ENCODE results near the gene LGSN. TPM values are rescaled to one million over a fixed set of nuclear protein-coding genes. Genes with fewer than 3 reads are reported as not detected.
A peak's percentile ranks its signal among the peaks of the same experiment; 100 is the strongest.
"Not testable (repeated sequence)": the region's sequence is repeated elsewhere in the genome, so short reads cannot be mapped to it uniquely, and the experiment has no call there.

The LGSN gene
- total RNA-seq, 2 experiments from 2014 or later, result not detected

DNA sequence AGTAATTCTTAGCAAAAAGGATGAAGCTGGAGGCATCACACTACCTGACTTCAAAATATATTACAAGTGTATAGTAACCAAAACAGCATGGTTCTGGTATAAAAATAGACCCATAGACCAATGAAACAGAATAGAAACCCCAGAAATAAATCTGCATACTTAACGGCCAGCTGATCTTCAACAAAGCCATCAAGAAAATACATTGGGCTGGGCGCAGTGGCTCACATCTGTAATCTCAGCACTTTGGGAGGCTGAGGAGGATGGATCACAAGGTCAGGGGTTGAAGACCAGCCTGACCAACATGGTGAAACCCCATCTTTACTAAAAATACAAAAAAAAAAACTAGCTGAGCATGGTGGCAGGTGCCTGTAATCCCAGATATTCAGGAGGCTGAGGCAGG is 14.9 kb upstream of the LGSN start:
- H3K4me1 Mint-ChIP-seq; CTCF ChIA-PET; DNase-seq; H3K9me3 Mint-ChIP-seq; POLR2A ChIA-PET; H3K27me3 Mint-ChIP-seq; H3K4me3 Mint-ChIP-seq; H3K36me3 Mint-ChIP-seq (ENCODE audit: low read depth); H3K27ac Mint-ChIP-seq: not testable (repeated sequence)

DNA sequence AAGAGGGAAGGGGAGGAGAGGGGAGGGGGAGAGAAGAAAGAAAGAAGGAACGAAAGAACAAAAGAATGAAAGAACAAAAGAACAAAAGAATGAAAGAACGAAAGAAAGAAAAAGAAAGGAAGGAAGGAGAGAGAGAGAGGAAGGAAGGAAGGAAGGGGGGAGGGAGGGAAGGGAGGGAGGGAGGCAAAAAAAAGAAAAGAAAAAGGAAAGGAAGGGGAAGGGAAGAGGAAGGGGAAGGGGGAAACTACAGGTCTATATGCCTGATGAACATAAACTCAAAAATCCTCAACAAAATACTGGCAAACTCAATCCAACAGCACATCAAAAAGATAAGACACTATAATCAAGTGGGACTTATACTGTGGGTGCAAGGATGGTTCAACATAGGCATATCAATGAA is 13.7 kb upstream of the LGSN start:
- H3K4me3 Mint-ChIP-seq, result no peak overlapping the region
- CTCF ChIA-PET, result no interaction called here
- H3K27me3 Mint-ChIP-seq, result no peaks in the 10 kb centered on the region
- POLR2A ChIA-PET, result no interaction called here
- H3K9me3 Mint-ChIP-seq, result peaks cover 2% of the 10 kb centered on the region
- H3K4me1 Mint-ChIP-seq, result no peaks in the 10 kb centered on the region
- no peak for DNase-seq
- H3K36me3 Mint-ChIP-seq (ENCODE audit: low read depth), result no peaks in the 10 kb centered on the region
- H3K27ac Mint-ChIP-seq, result peak overlapping the region; percentile 46

- H3K4me1 Mint-ChIP-seq; CTCF ChIA-PET; H3K27me3 Mint-ChIP-seq; DNase-seq; H3K4me3 Mint-ChIP-seq; H3K27ac Mint-ChIP-seq; H3K9me3 Mint-ChIP-seq; H3K36me3 Mint-ChIP-seq (ENCODE audit: low read depth); POLR2A ChIA-PET: not testable (repeated sequence)
Observed at GRCh38 chr6:63326630-63327029, 6.8 kb upstream of the LGSN start.

GRCh38 chr6:63322981-63323380 is 3.2 kb upstream of the LGSN start:
- Mint-ChIP-seq H3K36me3 (ENCODE audit: low read depth) (no peaks in the 10 kb centered on the region), H3K4me3 (no peak overlapping the region), H3K9me3 (no peaks in the 10 kb centered on the region), H3K27ac (no peak overlapping the region), H3K4me1 (no peaks in the 10 kb centered on the region), H3K27me3 (no peaks in the 10 kb centered on the region)
- ChIA-PET POLR2A (no interaction called here), CTCF (interaction anchor here (1.0 kb wide), 1 partner anchor 484 kb away, joined by 4 read pairs; no protein-coding TSS in a partner anchor)
- DNase-seq, result no peak

DNA sequence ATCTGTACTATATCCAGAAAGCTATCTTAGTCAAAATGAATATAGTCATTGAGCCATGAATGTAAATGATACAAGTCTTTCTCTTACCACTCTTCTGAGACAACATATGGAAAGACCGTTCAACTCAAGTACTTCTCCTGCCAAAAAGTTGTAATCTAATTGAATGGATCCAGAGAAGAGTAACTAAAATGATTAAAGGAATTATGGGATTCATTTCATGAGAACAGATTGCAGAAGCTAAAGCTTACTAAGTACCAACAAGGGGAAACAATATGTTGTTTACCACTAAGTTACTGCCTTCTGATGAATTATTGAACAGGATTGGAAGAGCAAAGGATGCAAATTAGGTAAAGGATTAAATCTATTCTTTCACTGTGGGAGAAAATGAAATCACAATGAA is 2.0 kb upstream of the LGSN start:
- no peaks in the 10 kb centered on the region for H3K27me3 Mint-ChIP-seq
- H3K36me3 Mint-ChIP-seq (ENCODE audit: low read depth), result no peaks in the 10 kb centered on the region
- no peaks in the 10 kb centered on the region for H3K9me3 Mint-ChIP-seq
- no peak overlapping the region for H3K27ac Mint-ChIP-seq
- CTCF ChIA-PET, result no interaction called here
- no peak overlapping the region for H3K4me3 Mint-ChIP-seq
- POLR2A ChIA-PET, result no interaction called here
- DNase-seq, result no peak
- H3K4me1 Mint-ChIP-seq, result no peaks in the 10 kb centered on the region

GRCh38 chr6:63317641-63318040 is 2.1 kb downstream of the LGSN start:
- no peaks in the 10 kb centered on the region for H3K9me3 Mint-ChIP-seq
- H3K4me1 Mint-ChIP-seq, result no peaks in the 10 kb centered on the region
- H3K36me3 Mint-ChIP-seq (ENCODE audit: low read depth), result no peaks in the 10 kb centered on the region
- DNase-seq, result no peak
- no peak overlapping the region for H3K4me3 Mint-ChIP-seq
- no peak overlapping the region for H3K27ac Mint-ChIP-seq
- ChIA-PET POLR2A (no interaction called here), CTCF (no interaction called here)
- no peaks in the 10 kb centered on the region for H3K27me3 Mint-ChIP-seq

- Mint-ChIP-seq H3K27me3 (no peaks in the 10 kb centered on the region), H3K36me3 (ENCODE audit: low read depth) (no peaks in the 10 kb centered on the region), H3K4me1 (no peaks in the 10 kb centered on the region), H3K4me3 (no peak overlapping the region), H3K9me3 (no peaks in the 10 kb centered on the region), H3K27ac (no peak overlapping the region)
- no peak for DNase-seq
- CTCF ChIA-PET, result no interaction called here
- POLR2A ChIA-PET, result no interaction called here
Observed at GRCh38 chr6:63316113-63316512, 3.7 kb downstream of the LGSN start.

DNA sequence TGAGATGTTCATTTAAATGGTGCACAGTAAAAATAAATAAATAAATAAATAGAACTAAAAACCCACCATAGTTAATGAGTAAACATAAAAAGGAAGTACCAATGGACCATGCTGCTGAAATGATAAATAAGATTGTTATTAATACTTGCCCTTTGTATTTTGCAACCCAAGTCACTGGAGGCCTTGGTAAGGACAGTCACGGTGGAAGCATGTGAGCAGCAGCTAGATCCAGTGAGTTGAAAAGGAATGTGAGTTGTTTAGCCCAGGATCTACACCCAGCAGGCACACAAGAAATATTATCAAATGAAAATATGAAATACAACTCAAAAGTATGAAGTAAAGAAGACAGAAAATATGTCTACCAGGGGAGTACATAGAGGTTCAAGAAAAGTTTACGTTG is 6.7 kb downstream of the LGSN start:
- H3K4me3 Mint-ChIP-seq, result no peak overlapping the region
- ChIA-PET POLR2A (no interaction called here), CTCF (no interaction called here)
- no peaks in the 10 kb centered on the region for H3K36me3 Mint-ChIP-seq (ENCODE audit: low read depth)
- no peaks in the 10 kb centered on the region for H3K4me1 Mint-ChIP-seq
- DNase-seq, result no peak
- H3K27me3 Mint-ChIP-seq, result no peaks in the 10 kb centered on the region
- no peak overlapping the region for H3K27ac Mint-ChIP-seq
- no peaks in the 10 kb centered on the region for H3K9me3 Mint-ChIP-seq

- H3K4me1 Mint-ChIP-seq, result no peaks in the 10 kb centered on the region
- POLR2A ChIA-PET, result no interaction called here
- no peaks in the 10 kb centered on the region for H3K27me3 Mint-ChIP-seq
- no peak overlapping the region for H3K4me3 Mint-ChIP-seq
- no peaks in the 10 kb centered on the region for H3K36me3 Mint-ChIP-seq (ENCODE audit: low read depth)
- H3K9me3 Mint-ChIP-seq, result no peaks in the 10 kb centered on the region
- DNase-seq, result no peak
- H3K27ac Mint-ChIP-seq, result no peak overlapping the region
- CTCF ChIA-PET, result interaction anchor here (0.6 kb wide), 1 partner anchor 16 kb away, joined by 3 read pairs; no protein-coding TSS in a partner anchor
Observed at GRCh38 chr6:63307581-63308246, 12.1 kb downstream of the LGSN start.

DNA sequence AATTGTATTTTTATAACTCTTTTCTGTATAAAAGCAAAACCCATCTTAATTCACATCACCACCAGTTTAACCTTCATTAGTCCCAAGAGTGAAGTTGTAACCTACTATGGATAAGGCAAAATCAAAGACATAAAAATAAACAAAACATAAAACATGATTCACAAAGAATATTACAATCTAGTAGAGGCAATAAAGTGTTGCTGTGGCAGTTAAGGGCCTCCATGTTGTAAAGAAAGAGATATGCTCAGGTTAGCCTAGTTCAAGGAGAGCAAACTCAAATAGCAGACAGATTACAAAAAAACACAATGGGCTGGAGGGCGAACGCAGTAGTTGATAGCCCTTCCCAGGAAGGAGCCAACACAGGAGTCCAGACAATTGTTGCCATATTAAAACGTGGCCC is 13.4 kb downstream of the LGSN start:
- ChIA-PET POLR2A (no interaction called here), CTCF (no interaction called here)
- Mint-ChIP-seq H3K4me3 (no peak overlapping the region), H3K36me3 (ENCODE audit: low read depth) (no peaks in the 10 kb centered on the region), H3K9me3 (no peaks in the 10 kb centered on the region), H3K4me1 (no peaks in the 10 kb centered on the region), H3K27me3 (no peaks in the 10 kb centered on the region), H3K27ac (no peak overlapping the region)
- no peak for DNase-seq

GRCh38 chr6:63305277-63305676 is 14.5 kb downstream of the LGSN start:
- no peaks in the 10 kb centered on the region for H3K4me1 Mint-ChIP-seq
- H3K9me3 Mint-ChIP-seq, result no peaks in the 10 kb centered on the region
- DNase-seq, result no peak
- POLR2A ChIA-PET, result no interaction called here
- H3K4me3 Mint-ChIP-seq, result no peak overlapping the region
- no peaks in the 10 kb centered on the region for H3K27me3 Mint-ChIP-seq
- H3K27ac Mint-ChIP-seq, result no peak overlapping the region
- no peaks in the 10 kb centered on the region for H3K36me3 Mint-ChIP-seq (ENCODE audit: low read depth)
- CTCF ChIA-PET, result no interaction called here

DNA sequence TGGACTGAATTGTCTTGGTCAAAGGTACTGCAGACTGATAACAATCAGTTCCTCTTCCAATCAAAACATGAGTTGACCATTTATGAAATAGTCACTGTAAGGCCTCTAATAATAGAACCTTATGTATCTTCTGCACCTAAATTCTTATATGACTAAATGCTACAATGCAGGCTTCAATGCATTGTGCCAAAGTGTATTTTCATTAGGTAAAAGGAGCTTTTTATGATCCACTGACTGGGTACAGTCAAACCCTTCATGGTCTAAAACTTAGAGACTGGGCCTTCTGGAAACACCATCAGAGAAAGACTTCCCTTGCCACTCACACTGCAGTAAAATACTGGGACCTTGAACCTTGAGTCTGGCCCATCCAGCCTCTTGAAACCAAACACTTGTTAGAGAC is 16.3 kb downstream of the LGSN start:
- Mint-ChIP-seq H3K27me3 (no peaks in the 10 kb centered on the region), H3K9me3 (no peaks in the 10 kb centered on the region), H3K27ac (no peak overlapping the region), H3K4me1 (no peaks in the 10 kb centered on the region), H3K36me3 (ENCODE audit: low read depth) (no peaks in the 10 kb centered on the region), H3K4me3 (no peak overlapping the region)
- ChIA-PET POLR2A (no interaction called here), CTCF (no interaction called here)
- no peak for DNase-seq

DNA sequence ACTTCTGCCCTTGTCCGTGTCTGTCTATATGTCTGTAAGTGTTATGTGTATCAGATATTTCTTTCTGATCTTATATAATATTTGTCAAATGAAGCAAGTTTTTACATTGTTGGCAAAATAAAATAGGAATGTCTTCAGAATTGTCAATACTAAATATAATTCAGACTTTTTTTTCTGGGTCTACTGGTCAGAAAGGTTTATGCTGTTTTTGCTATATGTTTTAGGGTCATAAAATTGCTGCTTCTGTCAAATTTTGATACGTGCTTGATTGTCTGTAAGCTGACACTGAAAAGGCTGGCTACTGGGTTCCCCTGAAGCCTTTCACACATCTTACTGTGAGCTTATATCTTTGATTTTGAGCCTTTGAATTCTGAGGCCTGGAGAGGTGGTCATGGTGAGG is 20.1 kb downstream of the LGSN start:
- no peaks in the 10 kb centered on the region for H3K9me3 Mint-ChIP-seq
- H3K27me3 Mint-ChIP-seq, result no peaks in the 10 kb centered on the region
- no peak for DNase-seq
- H3K36me3 Mint-ChIP-seq (ENCODE audit: low read depth), result no peaks in the 10 kb centered on the region
- POLR2A ChIA-PET, result interaction anchor here (0.6 kb wide), 1 partner anchor 166 kb away, joined by 3 read pairs; no protein-coding TSS in a partner anchor
- no peak overlapping the region for H3K27ac Mint-ChIP-seq
- no peak overlapping the region for H3K4me3 Mint-ChIP-seq
- CTCF ChIA-PET, result no interaction called here
- H3K4me1 Mint-ChIP-seq, result no peaks in the 10 kb centered on the region

GRCh38 chr6:63295553-63296194 is 24.1 kb downstream of the LGSN start:
- DNase-seq, result no peak
- CTCF ChIA-PET, result interaction anchor here (1.0 kb wide), 1 partner anchor 17 kb away, joined by 3 read pairs; no protein-coding TSS in a partner anchor
- POLR2A ChIA-PET, result no interaction called here
- H3K4me1 Mint-ChIP-seq, result no peaks in the 10 kb centered on the region
- H3K36me3 Mint-ChIP-seq (ENCODE audit: low read depth), result no peaks in the 10 kb centered on the region
- no peak overlapping the region for H3K4me3 Mint-ChIP-seq
- no peak overlapping the region for H3K27ac Mint-ChIP-seq
- H3K9me3 Mint-ChIP-seq, result no peaks in the 10 kb centered on the region
- no peaks in the 10 kb centered on the region for H3K27me3 Mint-ChIP-seq

All from activated CD4-positive, alpha-beta T cell treated with anti-CD3 and anti-CD28 coated beads, Interleukin-2, amount 10 ng/mL, durations not matched to agents 7 days and 5 days (primary cell).